ENCODE results near the gene KCNAB3. TPM values are rescaled to one million over a fixed set of nuclear protein-coding genes. Genes with fewer than 3 reads are reported as not detected.

Gene KCNAB3
- 10 to 100 TPM in 1 of 8 experiments, 1 to 10 TPM in 5, under 1 TPM in 2; 0.25 to 17.2 (median 1.9) TPM for total RNA-seq

GRCh38 chr17:7929158-7930023 lies at the start of gene KCNAB3:
Gene KCNAB3 (minus strand): TSS chr17:7929856. CDS start chr17:7929435, 421 bp downstream.
- WGBS, 10 experiments, result 28% methylated on average over 6 to 10 of the region's 67 CpGs; no CpG with 5 or more reads in 8 of the 10 experiments
- peak in 5 of 8 experiments; percentile 23 to 54 (median 48) for ATAC-seq (replicated peaks in 6 of 8)
- Histone ChIP-seq H3K27ac (no peak within 1 kb of the TSS), H3K4me1 (replicated peaks in 1 of 2) (peaks cover 25 to 27% of the 10 kb centered on the region in 2 donors), H3K4me3 (peak within 1 kb of the TSS; percentile 12 to 96 (median 23))
- in situ Hi-C loops (cut with MboI; ENCODE audit: low pct_unique_long_range_greater_than_20kb in 2 of 9, low sequenced_read_pairs in 9 of 9, unreplicated experiment in 9 of 9), result no loop called here

GRCh38 chr17:7977805-7978204 lies 48.1 kb upstream of the KCNAB3 start:
- ATAC-seq (replicated peaks in 6 of 8), result no peak
- no peak overlapping the region for H3K4me3 ChIP-seq
- no peaks in the 10 kb centered on the region for H3K4me1 ChIP-seq (replicated peaks in 1 of 2)
- no peak overlapping the region for H3K27ac ChIP-seq
- in situ Hi-C loops (cut with MboI; ENCODE audit: low pct_unique_long_range_greater_than_20kb in 2 of 9, low sequenced_read_pairs in 9 of 9, unreplicated experiment in 9 of 9), result loop anchor here in 1 of 9 experiments (25.0 kb wide), 1 partner anchor 241 kb away; no protein-coding TSS in a partner anchor
- WGBS, 10 experiments, result 36 to 100% (median 84%) methylated on average over 1 to 5 of the region's 5 CpGs

- in situ Hi-C loops (cut with MboI; ENCODE audit: low pct_unique_long_range_greater_than_20kb in 2 of 9, low sequenced_read_pairs in 9 of 9, unreplicated experiment in 9 of 9), result loop anchor here in 1 of 9 experiments (25.0 kb wide), 1 partner anchor 240 kb away; no protein-coding TSS in a partner anchor
- no peak for ATAC-seq (replicated peaks in 6 of 8)
Observed at GRCh38 chr17:7977039-7977438, 47.4 kb upstream of the KCNAB3 start.

GRCh38 chr17:7974638-7975131 lies 45.0 kb upstream of the KCNAB3 start:
- no peak overlapping the region for H3K27ac ChIP-seq
- in situ Hi-C loops (cut with MboI; ENCODE audit: low pct_unique_long_range_greater_than_20kb in 2 of 9, low sequenced_read_pairs in 9 of 9, unreplicated experiment in 9 of 9), result loop anchor here in 1 of 9 experiments (25.0 kb wide), 1 partner anchor 237 kb away; no protein-coding TSS in a partner anchor
- no peaks in the 10 kb centered on the region for H3K4me1 ChIP-seq (replicated peaks in 1 of 2)
- H3K4me3 ChIP-seq, result no peak overlapping the region
- ATAC-seq (replicated peaks in 6 of 8), result no peak

More at GRCh38 chr17:7977039-7977438, 47.4 kb upstream of the KCNAB3 start:
- Histone ChIP-seq H3K27ac (no peak overlapping the region), H3K4me3 (no peak overlapping the region), H3K4me1 (replicated peaks in 1 of 2) (no peaks in the 10 kb centered on the region)
- 58 to 100% (median 87%) methylated on average over 2 to 4 of the region's 4 CpGs; no CpG with 5 or more reads in 2 of the 10 experiments for WGBS, 10 experiments

GRCh38 chr17:7972131-7972785 lies 42.6 kb upstream of the KCNAB3 start:
- H3K4me1 ChIP-seq (replicated peaks in 1 of 2), result no peaks in the 10 kb centered on the region
- H3K27ac ChIP-seq, result no peak overlapping the region
- in situ Hi-C loops (cut with MboI; ENCODE audit: low pct_unique_long_range_greater_than_20kb in 2 of 9, low sequenced_read_pairs in 9 of 9, unreplicated experiment in 9 of 9), result no loop called here
- 63 to 100% (median 97%) methylated on average over 4 to 7 of the region's 8 CpGs; no CpG with 5 or more reads in 2 of the 10 experiments for WGBS, 10 experiments
- peak in 2 of 8 experiments; percentile 17 to 25 for ATAC-seq (replicated peaks in 6 of 8)
- H3K4me3 ChIP-seq, result no peak overlapping the region

- in situ Hi-C loops (cut with MboI; ENCODE audit: low pct_unique_long_range_greater_than_20kb in 2 of 9, low sequenced_read_pairs in 9 of 9, unreplicated experiment in 9 of 9), result no loop called here
- 7 to 57% (median 40%) methylated on average over 1 to 4 of the region's 4 CpGs; no CpG with 5 or more reads in 1 of the 10 experiments for WGBS, 10 experiments
- ATAC-seq (replicated peaks in 6 of 8), result no peak
- Histone ChIP-seq H3K4me1 (replicated peaks in 1 of 2) (no peaks in the 10 kb centered on the region), H3K27ac (no peak overlapping the region), H3K4me3 (no peak overlapping the region)
Observed at GRCh38 chr17:7971651-7972050, 42.0 kb upstream of the KCNAB3 start.

GRCh38 chr17:7969433-7969832 lies 39.8 kb upstream of the KCNAB3 start:
- ATAC-seq (replicated peaks in 6 of 8), result no peak
- H3K27ac ChIP-seq, result no peak overlapping the region
- no peaks in the 10 kb centered on the region for H3K4me1 ChIP-seq (replicated peaks in 1 of 2)
- in situ Hi-C loops (cut with MboI; ENCODE audit: low pct_unique_long_range_greater_than_20kb in 2 of 9, low sequenced_read_pairs in 9 of 9, unreplicated experiment in 9 of 9), result no loop called here
- no peak overlapping the region for H3K4me3 ChIP-seq
- 33 to 100% (median 85%) methylated on average over 1 to 6 of the region's 6 CpGs; no CpG with 5 or more reads in 1 of the 10 experiments for WGBS, 10 experiments

GRCh38 chr17:7967751-7968150 lies 38.1 kb upstream of the KCNAB3 start:
- WGBS, 10 experiments, result 17 to 100% (median 67%) methylated on average over 1 to 2 of the region's 2 CpGs; no CpG with 5 or more reads in 5 of the 10 experiments
- ATAC-seq (replicated peaks in 6 of 8), result no peak
- in situ Hi-C loops (cut with MboI; ENCODE audit: low pct_unique_long_range_greater_than_20kb in 2 of 9, low sequenced_read_pairs in 9 of 9, unreplicated experiment in 9 of 9), result no loop called here
- Histone ChIP-seq H3K4me3 (no peak overlapping the region), H3K27ac (no peak overlapping the region), H3K4me1 (replicated peaks in 1 of 2) (no peaks in the 10 kb centered on the region)

- WGBS, 10 experiments, result 6 to 100% (median 45%) methylated on average over 1 to 2 of the region's 2 CpGs
- in situ Hi-C loops (cut with MboI; ENCODE audit: low pct_unique_long_range_greater_than_20kb in 2 of 9, low sequenced_read_pairs in 9 of 9, unreplicated experiment in 9 of 9), result no loop called here
- H3K4me1 ChIP-seq (replicated peaks in 1 of 2), result no peaks in the 10 kb centered on the region
- no peak overlapping the region for H3K4me3 ChIP-seq
- H3K27ac ChIP-seq, result no peak overlapping the region
- ATAC-seq (replicated peaks in 6 of 8), result no peak
Observed at GRCh38 chr17:7961421-7961820, 31.8 kb upstream of the KCNAB3 start.

- in situ Hi-C loops (cut with MboI; ENCODE audit: low pct_unique_long_range_greater_than_20kb in 2 of 9, low sequenced_read_pairs in 9 of 9, unreplicated experiment in 9 of 9), result no loop called here
- no peak for ATAC-seq (replicated peaks in 6 of 8)
- Histone ChIP-seq H3K4me3 (no peak overlapping the region), H3K27ac (no peak overlapping the region), H3K4me1 (replicated peaks in 1 of 2) (no peaks in the 10 kb centered on the region)
- 57 to 100% (median 84%) methylated on average over 1 to 7 of the region's 9 CpGs for WGBS, 10 experiments
Observed at GRCh38 chr17:7959503-7960253, 30.0 kb upstream of the KCNAB3 start.

GRCh38 chr17:7956228-7956965 lies 26.7 kb upstream of the KCNAB3 start:
- in situ Hi-C loops (cut with MboI; ENCODE audit: low pct_unique_long_range_greater_than_20kb in 2 of 9, low sequenced_read_pairs in 9 of 9, unreplicated experiment in 9 of 9), result no loop called here
- 0 to 93% (median 82%) methylated on average over 1 to 10 of the region's 11 CpGs for WGBS, 10 experiments
- no peaks in the 10 kb centered on the region for H3K4me1 ChIP-seq (replicated peaks in 1 of 2)
- peak in 1 of 8 experiments; percentile 44 for ATAC-seq (replicated peaks in 6 of 8)
- no peak overlapping the region for H3K27ac ChIP-seq
- no peak overlapping the region for H3K4me3 ChIP-seq
